A673 (cell line): ENCODE measurements around the gene EXT2. TPM values are rescaled to one million over a fixed set of nuclear protein-coding genes. Genes with fewer than 3 reads are reported as not detected.
A peak's percentile ranks its signal among the peaks of the same experiment; 100 is the strongest.

ENCODE experiments used
- BruUV-seq: library from RNA; stranded (reverse); fragments of 400-500 nt; replicated peaks from 2 replicates; lab custom pipeline; 2021; lab: Mats Ljungman, UMichigan
- CTCF ChIA-PET: fragments of 300-600 bp; sonication (Branson Sonifier 250); formaldehyde crosslinking; loops from one replicate; lab custom pipeline; 2022; ENCODE audit warnings: antibody characterized with exemption; lab: Charles Lee
- POLR2A ChIA-PET: fragments of 300-600 bp; sonication (Branson Sonifier 250); formaldehyde crosslinking; loops from one replicate; lab custom pipeline; 2022; ENCODE audit warnings: antibody characterized with exemption; ENCODE audit not compliant: low non-redundant PET; lab: Charles Lee
- DNase-seq: peaks from one replicate; pipeline ENCODE4 v3.0.0-alpha.2; 2015; ENCODE audit warnings: low spot score
- H3K27ac ChIP-seq: fragments of 200-600 bp; sonication (generic); 2 replicates; pipeline ENCODE4 v1.5.1; 2016; ENCODE audit warnings: mixed run types, low read depth, mild to moderate bottlenecking, mixed read lengths, antibody characterized with exemption, low read length; ENCODE audit not compliant: poor library complexity, severe bottlenecking
- H3K27me3 ChIP-seq: fragments of 200-600 bp; sonication (generic); replicated peaks from 2 replicates; pipeline ENCODE4 v1.6.1; 2017; ENCODE audit warnings: mixed run types, low read depth, mild to moderate bottlenecking, mixed read lengths, antibody characterized with exemption, low read length; ENCODE audit not compliant: insufficient read depth, poor library complexity
- H3K36me3 ChIP-seq: fragments of 200-600 bp; sonication (generic); 2 replicates; pipeline ENCODE4 v1.6.1; 2016; ENCODE audit warnings: mixed run types, mild to moderate bottlenecking, mixed read lengths, antibody characterized with exemption, low read length; ENCODE audit not compliant: insufficient read depth, poor library complexity, severe bottlenecking
- H3K4me1 ChIP-seq: fragments of 200-600 bp; sonication (generic); 2 replicates; pipeline ENCODE4 v1.6.1; 2017; ENCODE audit warnings: mixed run types, mild to moderate bottlenecking, mixed read lengths, antibody characterized with exemption, low read length; ENCODE audit not compliant: insufficient read depth, poor library complexity, severe bottlenecking
- H3K4me3 ChIP-seq: fragments of 200-600 bp; sonication (generic); 2 replicates; pipeline ENCODE4 v1.5.1; 2016; ENCODE audit warnings: low read depth, mixed run types, mild to moderate bottlenecking, mixed read lengths, low read length; ENCODE audit not compliant: poor library complexity, severe bottlenecking
- H3K9me3 ChIP-seq: fragments of 200-600 bp; sonication (generic); 2 replicates; pipeline ENCODE4 v1.6.1; 2016; ENCODE audit warnings: mixed run types, low read depth, mild to moderate bottlenecking, mixed read lengths, antibody characterized with exemption, low read length; ENCODE audit not compliant: poor library complexity, severe bottlenecking
- CTCF ChIP-seq: fragments of 300-800, 200-600 bp; sonication (generic); conservative IDR thresholded peaks from 2 replicates; pipeline ENCODE4 v1.5.1; 2017; ENCODE audit warnings: low read depth, mild to moderate bottlenecking, antibody characterized with exemption, low read length, moderate library complexity, mixed read lengths
- EZH2 ChIP-seq: fragments of 200-600 bp; sonication (generic); IDR thresholded peaks from 2 replicates; pipeline ENCODE4 v1.6.1; 2017; ENCODE audit warnings: borderline replicate concordance, low read depth, mild to moderate bottlenecking, mixed read lengths, antibody characterized with exemption, low read length; ENCODE audit not compliant: poor library complexity, severe bottlenecking
- intact Hi-C: fragments of 100-400 bp; cut with micrococcal nuclease; formaldehyde crosslinking; loops from one replicate; pipeline ENCODE4 v1.10.0; 2022; ENCODE audit not compliant: unreplicated experiment
- total RNA-seq: library from RNA; stranded (reverse); gene quantifications from 2 replicates; pipeline ENCODE4 v1.2.3, GENCODE V29; 2021

EXT2 gene
- total RNA-seq, 1 experiment from 2014 or later = 123 TPM

- Histone ChIP-seq H3K27ac (peak overlapping the region; percentile 83), H3K9me3 (peaks cover 19% of the 10 kb centered on the region), H3K27me3 (no peaks in the 10 kb centered on the region), H3K36me3 (peaks cover 30% of the 10 kb centered on the region), H3K4me3 (no peak overlapping the region), H3K4me1 (peaks cover 69% of the 10 kb centered on the region)
- CTCF ChIA-PET = no interaction called here
- no TSS peak for BruUV-seq
- TF ChIP-seq CTCF (no peak), EZH2 (no peak)
- no peak for DNase-seq
- intact Hi-C loops = loop anchor here (5.0 kb wide), 4 partner anchors 102 to 1552 kb away; no protein-coding TSS in a partner anchor
- POLR2A ChIA-PET = interaction anchor here (0.6 kb wide), 1 partner anchor 10 kb away, joined by 4 read pairs; no protein-coding TSS in a partner anchor
These were observed 94.8 kb downstream of the EXT2 start for GRCh38 chr11:44189986-44190882.

DNA sequence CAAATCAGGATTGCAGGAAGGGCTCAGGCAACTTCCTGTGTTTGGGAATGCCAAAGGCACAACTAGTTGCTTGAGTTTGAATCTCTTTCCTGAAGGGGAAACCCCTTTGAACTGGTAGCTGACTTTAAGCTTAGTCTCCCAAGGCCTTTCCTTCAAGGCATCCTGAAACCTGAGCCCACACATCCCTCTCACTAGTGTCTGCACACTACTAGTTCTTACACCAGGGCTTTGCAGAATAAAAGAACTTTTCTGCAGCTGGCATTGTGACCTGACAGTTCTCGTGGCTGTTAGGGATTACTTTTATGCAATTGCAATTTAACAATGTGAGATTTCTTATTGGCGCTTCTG lies 95.4 kb downstream of the EXT2 start:
- CTCF ChIA-PET = no interaction called here
- no peaks in the 10 kb centered on the region for H3K27me3 ChIP-seq

More for the DNA sequence above, 95.4 kb downstream of the EXT2 start:
- Histone ChIP-seq H3K36me3 (peaks cover 30% of the 10 kb centered on the region), H3K27ac (peak overlapping the region; percentile 83), H3K9me3 (peaks cover 24% of the 10 kb centered on the region), H3K4me1 (peaks cover 63% of the 10 kb centered on the region), H3K4me3 (no peak overlapping the region)
- DNase-seq = peak; percentile 77
- TF ChIP-seq EZH2 (no peak), CTCF (no peak)
- intact Hi-C loops = loop anchor here (5.0 kb wide), 2 partner anchors 101 to 116 kb away; no protein-coding TSS in a partner anchor
- POLR2A ChIA-PET = no interaction called here
- no TSS peak for BruUV-seq
